ENCODE results near the gene PCNX2. TPM values are rescaled to one million over a fixed set of nuclear protein-coding genes. Genes with fewer than 3 reads are reported as not detected.

Gene PCNX2
- total and polyA plus RNA-seq, 2 donors (not counting 1 experiment from before 2014, with no cell fraction given): 13.0 to 37.8 TPM

- Histone ChIP-seq H3K4me2 (ENCODE audit: extremely low read depth, insufficient read depth, low read length) (no peak overlapping the region), H3K4me3 (replicated peaks in 1 of 4; ENCODE audit: control extremely low read depth in 1 of 4, insufficient read depth in 1 of 4, low read depth in 3 of 4, low read length in 4 of 4) (no peak overlapping the region), H3K79me2 (ENCODE audit: control insufficient read depth, insufficient read depth, low read length) (no peaks in the 10 kb centered on the region), H4K20me1 (ENCODE audit: control insufficient read depth, extremely low read depth, insufficient read depth, low read length) (no peaks in the 10 kb centered on the region), H3K36me3 (ENCODE audit: control insufficient read depth, insufficient read depth, low read length) (no peaks in the 10 kb centered on the region), H3K27me3 (ENCODE audit: control insufficient read depth, insufficient read depth, low read length) (no peaks in the 10 kb centered on the region), H3K4me1 (ENCODE audit: control insufficient read depth, extremely low read depth, insufficient read depth, low read length) (no peaks in the 10 kb centered on the region), H3K27ac (ENCODE audit: insufficient read depth, low read length) (no peak overlapping the region), H2AFZ (ENCODE audit: low read length) (no peak overlapping the region), H3K9ac (ENCODE audit: insufficient read depth, low read length) (no peak overlapping the region), H3K9me3 (ENCODE audit: control insufficient read depth, insufficient read depth, low read depth, low read length) (no peaks in the 10 kb centered on the region)
- no peak for DNase-seq (ENCODE audit: low read depth in 2 of 2)
- TF ChIP-seq, protein P1, sequence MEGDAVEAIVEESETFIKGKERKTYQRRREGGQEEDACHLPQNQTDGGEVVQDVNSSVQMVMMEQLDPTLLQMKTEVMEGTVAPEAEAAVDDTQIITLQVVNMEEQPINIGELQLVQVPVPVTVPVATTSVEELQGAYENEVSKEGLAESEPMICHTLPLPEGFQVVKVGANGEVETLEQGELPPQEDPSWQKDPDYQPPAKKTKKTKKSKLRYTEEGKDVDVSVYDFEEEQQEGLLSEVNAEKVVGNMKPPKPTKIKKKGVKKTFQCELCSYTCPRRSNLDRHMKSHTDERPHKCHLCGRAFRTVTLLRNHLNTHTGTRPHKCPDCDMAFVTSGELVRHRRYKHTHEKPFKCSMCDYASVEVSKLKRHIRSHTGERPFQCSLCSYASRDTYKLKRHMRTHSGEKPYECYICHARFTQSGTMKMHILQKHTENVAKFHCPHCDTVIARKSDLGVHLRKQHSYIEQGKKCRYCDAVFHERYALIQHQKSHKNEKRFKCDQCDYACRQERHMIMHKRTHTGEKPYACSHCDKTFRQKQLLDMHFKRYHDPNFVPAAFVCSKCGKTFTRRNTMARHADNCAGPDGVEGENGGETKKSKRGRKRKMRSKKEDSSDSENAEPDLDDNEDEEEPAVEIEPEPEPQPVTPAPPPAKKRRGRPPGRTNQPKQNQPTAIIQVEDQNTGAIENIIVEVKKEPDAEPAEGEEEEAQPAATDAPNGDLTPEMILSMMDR (conservative IDR thresholded peaks at IDR 0.05 in 1 of 2, IDR thresholded peaks at IDR 0.05 in 1 of 2; ENCODE audit: low read depth in 1 of 2, low read length in 2 of 2): no peak
- TF ChIP-seq EZH2 (IDR thresholded peaks at IDR 0.05; ENCODE audit: low read length, missing control alignments): no peak
Observed at GRCh38 chr1:233019083-233019482, 276.4 kb downstream of the PCNX2 start.

DNA sequence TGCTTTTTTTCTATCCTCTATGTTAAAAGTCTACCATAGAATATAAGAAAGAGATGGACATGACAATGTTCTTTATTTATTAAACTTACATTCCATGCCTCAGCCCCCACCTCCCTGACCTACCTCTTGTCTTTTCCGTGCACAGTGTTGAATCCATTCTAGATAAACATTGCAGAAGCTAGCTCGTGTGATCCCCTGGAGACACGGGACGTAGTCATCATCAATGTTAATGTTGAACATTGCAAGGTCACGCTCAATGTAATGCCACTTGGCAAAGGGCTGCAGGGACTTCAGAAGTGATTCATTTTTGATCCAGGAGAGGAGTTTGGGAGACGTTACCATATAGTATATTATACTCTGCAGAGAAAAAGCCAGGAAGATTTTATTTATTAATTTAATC lies 278.7 kb downstream of the PCNX2 start:
- no peak overlapping the region for H3K27ac ChIP-seq (ENCODE audit: insufficient read depth, low read length)
- no peaks in the 10 kb centered on the region for H4K20me1 ChIP-seq (ENCODE audit: control insufficient read depth, extremely low read depth, insufficient read depth, low read length)
- no peaks in the 10 kb centered on the region for H3K27me3 ChIP-seq (ENCODE audit: control insufficient read depth, insufficient read depth, low read length)
- H3K36me3 ChIP-seq (ENCODE audit: control insufficient read depth, insufficient read depth, low read length): no peaks in the 10 kb centered on the region
- no peaks in the 10 kb centered on the region for H3K79me2 ChIP-seq (ENCODE audit: control insufficient read depth, insufficient read depth, low read length)
- H3K9ac ChIP-seq (ENCODE audit: insufficient read depth, low read length): no peak overlapping the region
- no peak overlapping the region for H3K4me2 ChIP-seq (ENCODE audit: extremely low read depth, insufficient read depth, low read length)
- no peak overlapping the region for H3K4me3 ChIP-seq (replicated peaks in 1 of 4; ENCODE audit: control extremely low read depth in 1 of 4, insufficient read depth in 1 of 4, low read depth in 3 of 4, low read length in 4 of 4)
- H2AFZ ChIP-seq (ENCODE audit: low read length): no peak overlapping the region
- DNase-seq (ENCODE audit: low read depth in 2 of 2): no peak
- TF ChIP-seq EZH2 (IDR thresholded peaks at IDR 0.05; ENCODE audit: low read length, missing control alignments): no peak
- TF ChIP-seq, protein P1 (conservative IDR thresholded peaks at IDR 0.05 in 1 of 2, IDR thresholded peaks at IDR 0.05 in 1 of 2; ENCODE audit: low read depth in 1 of 2, low read length in 2 of 2): no peak
- no peaks in the 10 kb centered on the region for H3K9me3 ChIP-seq (ENCODE audit: control insufficient read depth, insufficient read depth, low read depth, low read length)
- H3K4me1 ChIP-seq (ENCODE audit: control insufficient read depth, extremely low read depth, insufficient read depth, low read length): no peaks in the 10 kb centered on the region

- H3K36me3 ChIP-seq (ENCODE audit: control insufficient read depth, insufficient read depth, low read length): no peaks in the 10 kb centered on the region
- H3K4me3 ChIP-seq (replicated peaks in 1 of 4; ENCODE audit: control extremely low read depth in 1 of 4, insufficient read depth in 1 of 4, low read depth in 3 of 4, low read length in 4 of 4): no peak overlapping the region
- no peak overlapping the region for H2AFZ ChIP-seq (ENCODE audit: low read length)
- no peaks in the 10 kb centered on the region for H3K79me2 ChIP-seq (ENCODE audit: control insufficient read depth, insufficient read depth, low read length)
- no peaks in the 10 kb centered on the region for H3K27me3 ChIP-seq (ENCODE audit: control insufficient read depth, insufficient read depth, low read length)
- DNase-seq (ENCODE audit: low read depth in 2 of 2): no peak
- TF ChIP-seq, protein P1 (conservative IDR thresholded peaks at IDR 0.05 in 1 of 2, IDR thresholded peaks at IDR 0.05 in 1 of 2; ENCODE audit: low read depth in 1 of 2, low read length in 2 of 2): no peak
- no peak for TF ChIP-seq EZH2 (IDR thresholded peaks at IDR 0.05; ENCODE audit: low read length, missing control alignments)
- no peaks in the 10 kb centered on the region for H3K9me3 ChIP-seq (ENCODE audit: control insufficient read depth, insufficient read depth, low read depth, low read length)
- no peak overlapping the region for H3K9ac ChIP-seq (ENCODE audit: insufficient read depth, low read length)
- H3K4me2 ChIP-seq (ENCODE audit: extremely low read depth, insufficient read depth, low read length): no peak overlapping the region
- no peak overlapping the region for H3K27ac ChIP-seq (ENCODE audit: insufficient read depth, low read length)
- no peaks in the 10 kb centered on the region for H4K20me1 ChIP-seq (ENCODE audit: control insufficient read depth, extremely low read depth, insufficient read depth, low read length)
- H3K4me1 ChIP-seq (ENCODE audit: control insufficient read depth, extremely low read depth, insufficient read depth, low read length): no peaks in the 10 kb centered on the region
Observed at GRCh38 chr1:233015965-233016364, 279.6 kb downstream of the PCNX2 start.
